GM23338 (cell line): ENCODE data around the gene LIFR. TPM values are rescaled to one million over a fixed set of nuclear protein-coding genes. Genes with fewer than 3 reads are reported as not detected.

Experiments
- ATAC-seq: fragments of 200-7000 bp; cut with Tn5 transposase; 3 replicates; pipeline ENCODE4 v1.9.1; 2020
- DNase-seq: peaks from one replicate; pipeline ENCODE4 v3.0.0-alpha.2; 2015; ENCODE audit warnings: low spot score
- H2AFZ ChIP-seq: fragments of 200-600 bp; sonication (generic); 2 replicates; pipeline ENCODE4 v1.8.0; 2016; ENCODE audit warnings: antibody characterized with exemption, mild to moderate bottlenecking, moderate library complexity
- H3F3A ChIP-seq: fragments of 200-600 bp; sonication (generic); replicated peaks from 2 replicates; pipeline ENCODE4 v1.8.0; 2017; ENCODE audit warnings: antibody characterized with exemption, mixed run types, low read depth
- H3K27ac ChIP-seq: fragments of 200-600 bp; sonication (generic); 2 replicates; pipeline ENCODE4 v1.6.1; 2016; ENCODE audit warnings: low read depth
- H3K27me3 ChIP-seq: fragments of 200-600 bp; sonication (generic); 2 replicates; pipeline ENCODE4 v1.8.0; 2016; ENCODE audit warnings: mild to moderate bottlenecking, mixed run types, moderate library complexity; ENCODE audit not compliant: insufficient read depth
- H3K36me3 ChIP-seq: fragments of 200-600 bp; sonication (generic); 2 replicates; pipeline ENCODE4 v1.8.0; 2016; ENCODE audit warnings: mild to moderate bottlenecking; ENCODE audit not compliant: insufficient read depth
- H3K4me1 ChIP-seq: fragments of 200-600 bp; sonication (generic); 2 replicates; pipeline ENCODE4 v1.8.0; 2016; ENCODE audit warnings: mild to moderate bottlenecking, moderate library complexity; ENCODE audit not compliant: insufficient read depth
- H3K4me2 ChIP-seq: fragments of 200-600 bp; sonication (generic); 2 replicates; pipeline ENCODE4 v1.7.1; 2017; ENCODE audit warnings: mixed run types
- H3K4me3 ChIP-seq: fragments of 200-600 bp; sonication (generic); 2 replicates; pipeline ENCODE4 v1.6.1; 2016; ENCODE audit warnings: mixed run types
- H3K79me2 ChIP-seq: fragments of 200-600 bp; sonication (generic); replicated peaks from 2 replicates; pipeline ENCODE4 v1.8.0; 2017; ENCODE audit warnings: mild to moderate bottlenecking; ENCODE audit not compliant: insufficient read depth
- H3K9me2 ChIP-seq: fragments of 200-600 bp; sonication (generic); 2 replicates; pipeline ENCODE4 v1.8.0; 2017; ENCODE audit not compliant: insufficient read depth
- H4K20me1 ChIP-seq: fragments of 200-600 bp; sonication (generic); replicated peaks from 2 replicates; pipeline ENCODE4 v1.8.0; 2017; ENCODE audit warnings: mild to moderate bottlenecking; ENCODE audit not compliant: insufficient read depth
- H3K27ac Mint-ChIP-seq: 2 replicates; pipeline ENCODE4 v1.8.0; 2020; ENCODE audit warnings: inconsistent platforms, mild to moderate bottlenecking, moderate library complexity, mixed read lengths
- H3K27me3 Mint-ChIP-seq: 3 replicates; pipeline ENCODE4 v1.8.0; 2022; ENCODE audit warnings: low read depth, mild to moderate bottlenecking, moderate library complexity, mixed read lengths, inconsistent platforms; ENCODE audit not compliant: insufficient read depth, poor library complexity
- H3K36me3 Mint-ChIP-seq: 3 replicates; pipeline ENCODE4 v1.8.0; 2021; ENCODE audit warnings: low read depth, mild to moderate bottlenecking, inconsistent platforms, moderate library complexity, mixed read lengths
- H3K4me1 Mint-ChIP-seq: 3 replicates; pipeline ENCODE4 v1.8.0; 2020; ENCODE audit warnings: mild to moderate bottlenecking, inconsistent platforms, mixed read lengths
- H3K4me3 Mint-ChIP-seq: 3 replicates; pipeline ENCODE4 v1.8.0; 2021; ENCODE audit warnings: moderate library complexity, mild to moderate bottlenecking, inconsistent platforms, mixed read lengths
- H3K9me3 Mint-ChIP-seq: 3 replicates; pipeline ENCODE4 v1.8.0; 2020; ENCODE audit warnings: moderate library complexity, mild to moderate bottlenecking, inconsistent platforms, mixed read lengths
- CREB1 ChIP-seq: fragments of 250-450 bp; sonication (Bioruptor Pico); IDR thresholded peaks from 2 replicates; pipeline ENCODE4 v1.5.0; 2020; ENCODE audit warnings: low read depth, mild to moderate bottlenecking, moderate library complexity
- EZH2phosphoT487 ChIP-seq: fragments of 200-600 bp; sonication (generic); IDR thresholded peaks from one replicate; pipeline ENCODE4 v1.8.1; 2018; ENCODE audit warnings: antibody characterized with exemption; ENCODE audit not compliant: unreplicated experiment
- POLR2AphosphoS5 ChIP-seq: IDR thresholded peaks from 2 replicates; pipeline ENCODE4 v1.6.1; 2016; ENCODE audit warnings: antibody characterized with exemption, low read depth
- ZNF114 ChIP-seq: fragments of 250-450 bp; sonication (Bioruptor Pico); IDR thresholded peaks from 2 replicates; pipeline ENCODE4 v1.5.0; 2020; ENCODE audit warnings: mild to moderate bottlenecking, moderate library complexity
- polyA plus RNA-seq: library from polyadenylated mRNA; unstranded; fragments of >200 nt; fragmentation: Nextera tagmentation; extraction: Ambion mirVana; gene quantifications from 2 replicates; pipeline ENCODE4 v1.2.1, GENCODE V29; 2016
- total RNA-seq: library from RNA; depleted of rRNA; stranded (reverse); fragments of >200 nt; shearing (Covaris generic); gene quantifications from 2 replicates; pipeline ENCODE4 v1.2.3, GENCODE V29; 2014
- TF ChIP-seq, protein P1 (sequence below), 2 experiments: fragments of 200-600 bp in 1 of 2; sonication (generic) in 1 of 2; conservative IDR thresholded peaks; 2 replicates each; pipeline versions ENCODE4 v1.5.1 to v1.6.1; 2016 to 2017; ENCODE audit warnings: antibody characterized with exemption in 2 of 2, low read depth in 2 of 2, mild to moderate bottlenecking in 2 of 2, moderate library complexity in 1 of 2
- TF ChIP-seq, protein P2 (sequence below): IDR thresholded peaks from 2 replicates; pipeline ENCODE4 v1.6.1; 2016; ENCODE audit warnings: antibody characterized with exemption
- TF ChIP-seq, protein P3 (sequence below): IDR thresholded peaks from one replicate; pipeline ENCODE4 v1.6.1; 2018; ENCODE audit warnings: antibody characterized with exemption; ENCODE audit not compliant: unreplicated experiment

LIFR gene
- total and polyA plus RNA-seq, 2 experiments from 2014 or later: 11.0 to 25.2 TPM

DNA sequence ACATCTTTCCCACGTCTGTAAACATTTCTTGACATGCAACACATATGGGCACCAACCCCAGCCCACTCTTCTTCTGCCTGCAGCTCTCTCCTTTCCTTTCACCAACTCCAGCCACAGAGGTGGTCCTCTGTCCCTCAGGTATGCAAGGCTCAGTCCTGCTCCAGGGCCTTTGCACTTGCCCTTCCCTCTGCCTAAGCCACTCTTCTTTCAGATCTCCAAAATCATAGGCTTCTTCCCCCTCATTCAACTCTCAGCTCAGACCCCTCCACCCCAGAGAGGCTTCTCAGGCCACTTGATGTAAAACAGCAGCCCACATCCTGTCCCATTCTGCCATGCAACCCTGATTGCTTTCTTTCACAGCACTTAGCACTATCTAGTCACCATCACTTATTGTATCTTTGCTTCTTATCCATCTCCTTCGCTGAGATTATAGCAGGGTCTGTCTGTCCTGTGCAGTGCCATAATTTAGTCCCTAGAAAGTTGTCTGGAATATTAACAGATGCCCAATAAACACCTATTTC, 3.4 kb downstream of the LIFR start:
- Histone ChIP-seq H3K27me3 (no peaks in the 10 kb centered on the region), H2AFZ (no peak overlapping the region), H3K4me1 (peaks cover 25% of the 10 kb centered on the region), H3K27ac (no peak overlapping the region), H3K79me2 (peaks cover 70% of the 10 kb centered on the region), H4K20me1 (peaks cover 6% of the 10 kb centered on the region; the same call in 1 of the 2 replicates), H3K36me3 (no peaks in the 10 kb centered on the region), H3K4me3 (no peak overlapping the region), H3K4me2 (0 out of 2 replicates have a peak overlapping the region, but pooled peaks have one; percentile 34), H3K9me2 (no peaks in the 10 kb centered on the region), H3F3A (no peaks in the 10 kb centered on the region)
- peaks cover 29% of the 10 kb centered on the region for H3K4me1 Mint-ChIP-seq
- no peaks in the 10 kb centered on the region; the same call in 2 of the 3 replicates for H3K9me3 Mint-ChIP-seq
- ATAC-seq: no peak
- no peak overlapping the region for H3K4me3 Mint-ChIP-seq
- H3K36me3 Mint-ChIP-seq: peaks cover 3% of the 10 kb centered on the region; the same call in 1 of the 3 replicates
- H3K27ac Mint-ChIP-seq: no peak overlapping the region
- TF ChIP-seq EZH2phosphoT487 (no peak), ZNF114 (CRISPR knock-in tag) (no peak), CREB1 (no peak), POLR2AphosphoS5 (no peak)
- TF ChIP-seq, protein P1, sequence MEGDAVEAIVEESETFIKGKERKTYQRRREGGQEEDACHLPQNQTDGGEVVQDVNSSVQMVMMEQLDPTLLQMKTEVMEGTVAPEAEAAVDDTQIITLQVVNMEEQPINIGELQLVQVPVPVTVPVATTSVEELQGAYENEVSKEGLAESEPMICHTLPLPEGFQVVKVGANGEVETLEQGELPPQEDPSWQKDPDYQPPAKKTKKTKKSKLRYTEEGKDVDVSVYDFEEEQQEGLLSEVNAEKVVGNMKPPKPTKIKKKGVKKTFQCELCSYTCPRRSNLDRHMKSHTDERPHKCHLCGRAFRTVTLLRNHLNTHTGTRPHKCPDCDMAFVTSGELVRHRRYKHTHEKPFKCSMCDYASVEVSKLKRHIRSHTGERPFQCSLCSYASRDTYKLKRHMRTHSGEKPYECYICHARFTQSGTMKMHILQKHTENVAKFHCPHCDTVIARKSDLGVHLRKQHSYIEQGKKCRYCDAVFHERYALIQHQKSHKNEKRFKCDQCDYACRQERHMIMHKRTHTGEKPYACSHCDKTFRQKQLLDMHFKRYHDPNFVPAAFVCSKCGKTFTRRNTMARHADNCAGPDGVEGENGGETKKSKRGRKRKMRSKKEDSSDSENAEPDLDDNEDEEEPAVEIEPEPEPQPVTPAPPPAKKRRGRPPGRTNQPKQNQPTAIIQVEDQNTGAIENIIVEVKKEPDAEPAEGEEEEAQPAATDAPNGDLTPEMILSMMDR (conservative IDR thresholded peaks at IDR 0.05; ENCODE audit: low read depth in 2 of 2): no peak
- TF ChIP-seq, protein P2, sequence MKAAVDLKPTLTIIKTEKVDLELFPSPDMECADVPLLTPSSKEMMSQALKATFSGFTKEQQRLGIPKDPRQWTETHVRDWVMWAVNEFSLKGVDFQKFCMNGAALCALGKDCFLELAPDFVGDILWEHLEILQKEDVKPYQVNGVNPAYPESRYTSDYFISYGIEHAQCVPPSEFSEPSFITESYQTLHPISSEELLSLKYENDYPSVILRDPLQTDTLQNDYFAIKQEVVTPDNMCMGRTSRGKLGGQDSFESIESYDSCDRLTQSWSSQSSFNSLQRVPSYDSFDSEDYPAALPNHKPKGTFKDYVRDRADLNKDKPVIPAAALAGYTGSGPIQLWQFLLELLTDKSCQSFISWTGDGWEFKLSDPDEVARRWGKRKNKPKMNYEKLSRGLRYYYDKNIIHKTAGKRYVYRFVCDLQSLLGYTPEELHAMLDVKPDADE: no peak
- TF ChIP-seq, protein P3, sequence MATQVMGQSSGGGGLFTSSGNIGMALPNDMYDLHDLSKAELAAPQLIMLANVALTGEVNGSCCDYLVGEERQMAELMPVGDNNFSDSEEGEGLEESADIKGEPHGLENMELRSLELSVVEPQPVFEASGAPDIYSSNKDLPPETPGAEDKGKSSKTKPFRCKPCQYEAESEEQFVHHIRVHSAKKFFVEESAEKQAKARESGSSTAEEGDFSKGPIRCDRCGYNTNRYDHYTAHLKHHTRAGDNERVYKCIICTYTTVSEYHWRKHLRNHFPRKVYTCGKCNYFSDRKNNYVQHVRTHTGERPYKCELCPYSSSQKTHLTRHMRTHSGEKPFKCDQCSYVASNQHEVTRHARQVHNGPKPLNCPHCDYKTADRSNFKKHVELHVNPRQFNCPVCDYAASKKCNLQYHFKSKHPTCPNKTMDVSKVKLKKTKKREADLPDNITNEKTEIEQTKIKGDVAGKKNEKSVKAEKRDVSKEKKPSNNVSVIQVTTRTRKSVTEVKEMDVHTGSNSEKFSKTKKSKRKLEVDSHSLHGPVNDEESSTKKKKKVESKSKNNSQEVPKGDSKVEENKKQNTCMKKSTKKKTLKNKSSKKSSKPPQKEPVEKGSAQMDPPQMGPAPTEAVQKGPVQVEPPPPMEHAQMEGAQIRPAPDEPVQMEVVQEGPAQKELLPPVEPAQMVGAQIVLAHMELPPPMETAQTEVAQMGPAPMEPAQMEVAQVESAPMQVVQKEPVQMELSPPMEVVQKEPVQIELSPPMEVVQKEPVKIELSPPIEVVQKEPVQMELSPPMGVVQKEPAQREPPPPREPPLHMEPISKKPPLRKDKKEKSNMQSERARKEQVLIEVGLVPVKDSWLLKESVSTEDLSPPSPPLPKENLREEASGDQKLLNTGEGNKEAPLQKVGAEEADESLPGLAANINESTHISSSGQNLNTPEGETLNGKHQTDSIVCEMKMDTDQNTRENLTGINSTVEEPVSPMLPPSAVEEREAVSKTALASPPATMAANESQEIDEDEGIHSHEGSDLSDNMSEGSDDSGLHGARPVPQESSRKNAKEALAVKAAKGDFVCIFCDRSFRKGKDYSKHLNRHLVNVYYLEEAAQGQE: no peak
- H3K27me3 Mint-ChIP-seq: peaks cover 6% of the 10 kb centered on the region
- no peak for DNase-seq
